Measurements from ENCODE around the gene ZNF566.

The ZNF566 gene

GRCh38 chr19:36489920-36490415, 607 bp upstream of the ZNF566 start:
- peak overlapping the region; percentile 73 for H3K4me3 ChIP-seq (ENCODE audit: low read depth, low read length)
- TF ChIP-seq CTCF (IDR thresholded peaks at IDR 0.05; ENCODE audit: low read depth, low read length), result no peak

GRCh38 chr19:36488846-36489117, 579 bp downstream of the ZNF566 start:
- TF ChIP-seq CTCF (IDR thresholded peaks at IDR 0.05; ENCODE audit: low read depth, low read length), result no peak
- H3K4me3 ChIP-seq (ENCODE audit: low read depth, low read length), result peak overlapping the region; percentile 73

GRCh38 chr19:36488118-36488845, 1.1 kb downstream of the ZNF566 start:
- TF ChIP-seq CTCF (IDR thresholded peaks at IDR 0.05; ENCODE audit: low read depth, low read length), result no peak
- peak overlapping the region; percentile 73 for H3K4me3 ChIP-seq (ENCODE audit: low read depth, low read length)

- no peak overlapping the region for H3K4me3 ChIP-seq (ENCODE audit: low read depth, low read length)
- TF ChIP-seq CTCF (IDR thresholded peaks at IDR 0.05; ENCODE audit: low read depth, low read length), result no peak
Observed at GRCh38 chr19:36483653-36484052, 5.7 kb downstream of the ZNF566 start.

GRCh38 chr19:36482876-36483275, 6.5 kb downstream of the ZNF566 start:
- no peak for TF ChIP-seq CTCF (IDR thresholded peaks at IDR 0.05; ENCODE audit: low read depth, low read length)
- H3K4me3 ChIP-seq (ENCODE audit: low read depth, low read length), result no peak overlapping the region

GRCh38 chr19:36460046-36460445, 29.3 kb downstream of the ZNF566 start:
- no peak for TF ChIP-seq CTCF (IDR thresholded peaks at IDR 0.05; ENCODE audit: low read depth, low read length)

GRCh38 chr19:36456831-36457230, 32.5 kb downstream of the ZNF566 start:
- no peak for TF ChIP-seq CTCF (IDR thresholded peaks at IDR 0.05; ENCODE audit: low read depth, low read length)

More at GRCh38 chr19:36460046-36460445, 29.3 kb downstream of the ZNF566 start:
- no peak overlapping the region for H3K4me3 ChIP-seq (ENCODE audit: low read depth, low read length)

More at GRCh38 chr19:36456831-36457230, 32.5 kb downstream of the ZNF566 start:
- H3K4me3 ChIP-seq (ENCODE audit: low read depth, low read length), result no peak overlapping the region
